ENCODE measurements around the gene VPS13D.

DNA sequence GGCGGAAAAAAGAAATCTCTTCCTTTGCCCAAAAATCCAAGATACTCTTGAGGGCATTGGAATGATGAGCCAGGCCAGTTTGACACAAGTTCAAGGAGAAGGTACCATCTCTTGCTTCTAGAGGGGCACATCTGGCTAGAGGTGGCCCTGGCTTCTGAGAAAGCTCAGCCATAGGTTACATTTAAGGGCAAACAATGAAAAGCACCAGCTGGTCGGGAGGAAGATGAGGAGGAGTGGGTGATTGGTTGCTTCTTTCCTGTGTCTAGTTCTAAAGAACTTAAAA lies 256.2 kb downstream of the VPS13D start:
- TF ChIP-seq, protein P1, sequence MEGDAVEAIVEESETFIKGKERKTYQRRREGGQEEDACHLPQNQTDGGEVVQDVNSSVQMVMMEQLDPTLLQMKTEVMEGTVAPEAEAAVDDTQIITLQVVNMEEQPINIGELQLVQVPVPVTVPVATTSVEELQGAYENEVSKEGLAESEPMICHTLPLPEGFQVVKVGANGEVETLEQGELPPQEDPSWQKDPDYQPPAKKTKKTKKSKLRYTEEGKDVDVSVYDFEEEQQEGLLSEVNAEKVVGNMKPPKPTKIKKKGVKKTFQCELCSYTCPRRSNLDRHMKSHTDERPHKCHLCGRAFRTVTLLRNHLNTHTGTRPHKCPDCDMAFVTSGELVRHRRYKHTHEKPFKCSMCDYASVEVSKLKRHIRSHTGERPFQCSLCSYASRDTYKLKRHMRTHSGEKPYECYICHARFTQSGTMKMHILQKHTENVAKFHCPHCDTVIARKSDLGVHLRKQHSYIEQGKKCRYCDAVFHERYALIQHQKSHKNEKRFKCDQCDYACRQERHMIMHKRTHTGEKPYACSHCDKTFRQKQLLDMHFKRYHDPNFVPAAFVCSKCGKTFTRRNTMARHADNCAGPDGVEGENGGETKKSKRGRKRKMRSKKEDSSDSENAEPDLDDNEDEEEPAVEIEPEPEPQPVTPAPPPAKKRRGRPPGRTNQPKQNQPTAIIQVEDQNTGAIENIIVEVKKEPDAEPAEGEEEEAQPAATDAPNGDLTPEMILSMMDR (IDR thresholded peaks at IDR 0.05), result no peak
- no peak for TF ChIP-seq POLR2AphosphoS5 (IDR thresholded peaks at IDR 0.05)
- no peak for TF ChIP-seq POLR2A (IDR thresholded peaks at IDR 0.05)
